Jurkat, Clone E6-1 (cell line): ENCODE data around the gene CSTPP1.
"Not testable (repeated sequence)": the region's sequence is repeated elsewhere in the genome, so short reads cannot be mapped to it uniquely, and the experiment has no call there.

Experiments
- DNase-seq: peaks from one replicate; pipeline ENCODE4 v3.0.0-alpha.2; 2011; ENCODE audit warnings: low read depth, low spot score
- H3K4me3 ChIP-seq: 2 replicates; pipeline ENCODE4 v1.5.1; 2011; ENCODE audit warnings: mild to moderate bottlenecking, low read length, control low read depth, moderate library complexity

Gene CSTPP1

GRCh38 chr11:46948378-46949131 is 12.0 kb downstream of the CSTPP1 start:
- H3K4me3 ChIP-seq, result no peak overlapping the region
- no peak for DNase-seq

DNA sequence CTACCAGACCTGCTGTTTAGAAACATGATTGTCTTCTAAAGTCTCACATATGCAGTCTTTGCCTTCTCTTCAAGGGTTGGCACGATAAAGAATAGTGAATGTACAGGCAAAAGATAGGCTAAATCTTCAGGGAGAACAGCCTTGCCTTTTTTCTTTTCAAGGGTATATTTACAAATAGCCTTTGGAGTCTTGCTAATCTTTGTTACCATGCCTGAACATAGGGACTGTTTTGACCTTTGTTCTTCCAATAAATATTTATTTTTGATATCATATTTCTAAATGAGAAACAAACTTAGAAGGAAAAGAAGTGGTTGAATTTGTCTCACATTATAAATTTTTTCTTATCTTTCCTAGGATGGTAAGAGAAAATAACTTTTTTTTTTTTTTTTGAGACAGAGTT is 12.7 kb downstream of the CSTPP1 start:
- no peak for DNase-seq
- H3K4me3 ChIP-seq, result no peak overlapping the region

- DNase-seq, result no peak
- H3K4me3 ChIP-seq, result no peak overlapping the region
Measured at GRCh38 chr11:46951864-46952263, 15.3 kb downstream of the CSTPP1 start.

- no peak for DNase-seq
Measured at GRCh38 chr11:46952553-46952952, 16.0 kb downstream of the CSTPP1 start.

GRCh38 chr11:46953093-46953492 is 16.5 kb downstream of the CSTPP1 start:
- no peak overlapping the region for H3K4me3 ChIP-seq
- DNase-seq, result no peak

More at GRCh38 chr11:46952553-46952952, 16.0 kb downstream of the CSTPP1 start:
- H3K4me3 ChIP-seq, result no peak overlapping the region

GRCh38 chr11:46958777-46959176 is 22.2 kb downstream of the CSTPP1 start:
- H3K4me3 ChIP-seq, result no peak overlapping the region

DNA sequence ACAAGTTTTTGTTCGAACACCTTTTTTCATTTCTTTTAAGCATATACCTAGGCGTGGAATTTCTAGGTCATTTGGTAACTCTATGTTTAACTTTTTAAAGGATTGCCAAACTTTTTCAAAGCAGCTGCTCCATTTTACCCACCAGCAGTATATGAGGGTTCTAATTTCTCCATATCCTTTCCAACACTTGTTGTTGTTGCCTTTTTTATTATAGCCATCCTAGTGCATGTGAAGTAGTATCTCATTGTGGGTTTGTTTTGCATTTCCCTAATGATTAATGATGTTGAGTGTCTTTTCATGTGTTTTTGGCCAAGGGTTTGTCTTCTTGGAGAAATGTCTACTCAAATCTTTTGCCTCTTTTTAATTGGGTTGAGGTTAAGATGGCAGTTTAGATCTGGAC is 24.5 kb downstream of the CSTPP1 start:
- DNase-seq, result no peak
- H3K4me3 ChIP-seq, result no peak overlapping the region

More at GRCh38 chr11:46958777-46959176, 22.2 kb downstream of the CSTPP1 start:
- no peak for DNase-seq

DNA sequence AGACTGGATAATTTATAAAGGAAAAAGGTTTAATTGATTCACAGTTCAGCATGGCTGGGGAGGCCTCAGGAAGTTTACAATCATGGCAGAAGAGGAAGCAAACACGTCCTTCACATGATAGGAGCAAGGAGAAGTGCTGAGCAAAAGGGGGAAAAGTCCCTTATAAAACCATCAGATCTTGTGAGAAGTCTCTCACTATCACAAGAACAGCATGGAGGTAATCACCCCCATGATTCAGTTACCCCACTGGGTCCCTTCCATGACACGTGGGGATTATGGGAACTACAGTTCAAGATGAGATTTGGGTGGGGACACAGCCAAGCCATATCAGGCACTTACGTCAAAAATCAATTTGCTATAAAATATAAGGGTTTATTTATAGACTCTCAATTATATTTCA is 25.3 kb downstream of the CSTPP1 start:
- H3K4me3 ChIP-seq, DNase-seq: not testable (repeated sequence)

DNA sequence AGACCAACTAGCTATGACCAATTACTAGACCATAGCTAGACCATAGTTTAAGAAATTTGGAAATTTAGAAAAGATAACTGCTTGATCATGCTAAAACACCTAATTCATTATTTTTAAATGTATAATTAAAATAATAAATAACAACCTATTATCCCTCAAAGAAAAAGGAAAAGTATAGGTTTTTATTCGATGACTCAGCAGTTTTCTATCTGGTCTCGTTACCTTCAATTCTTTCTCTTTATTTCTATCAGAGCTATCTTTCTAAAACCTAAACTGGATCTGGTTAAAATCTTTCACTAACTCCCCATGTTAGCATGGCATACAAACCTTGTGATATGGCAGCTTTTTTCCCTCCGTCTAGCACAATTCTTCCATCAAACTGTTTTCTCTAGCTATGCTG is 27.3 kb downstream of the CSTPP1 start:
- no peak overlapping the region for H3K4me3 ChIP-seq

DNA sequence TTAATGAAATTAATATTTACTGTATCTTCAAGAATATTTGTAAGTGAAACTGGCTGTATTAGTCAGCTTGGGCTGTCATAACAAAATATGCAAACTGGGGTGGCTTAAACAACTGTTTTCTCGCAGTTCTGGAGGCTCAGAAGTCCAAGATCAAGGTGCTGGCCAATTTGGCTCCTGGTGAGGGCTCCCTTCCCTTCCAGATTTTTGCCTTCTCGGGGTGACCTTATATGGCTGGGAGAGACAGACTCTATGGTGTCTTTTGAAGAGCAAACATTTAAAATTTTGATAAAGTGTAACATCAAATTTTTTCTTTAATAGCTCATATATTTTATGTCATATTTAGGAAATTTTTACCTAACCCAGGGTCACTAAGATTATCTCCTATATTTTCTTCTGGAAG is 30.2 kb downstream of the CSTPP1 start:
- no peak overlapping the region for H3K4me3 ChIP-seq
- no peak for DNase-seq

More for the DNA sequence above, 27.3 kb downstream of the CSTPP1 start:
- no peak for DNase-seq

GRCh38 chr11:46967962-46968361 is 31.4 kb downstream of the CSTPP1 start:
- no peak overlapping the region for H3K4me3 ChIP-seq
- no peak for DNase-seq

DNA sequence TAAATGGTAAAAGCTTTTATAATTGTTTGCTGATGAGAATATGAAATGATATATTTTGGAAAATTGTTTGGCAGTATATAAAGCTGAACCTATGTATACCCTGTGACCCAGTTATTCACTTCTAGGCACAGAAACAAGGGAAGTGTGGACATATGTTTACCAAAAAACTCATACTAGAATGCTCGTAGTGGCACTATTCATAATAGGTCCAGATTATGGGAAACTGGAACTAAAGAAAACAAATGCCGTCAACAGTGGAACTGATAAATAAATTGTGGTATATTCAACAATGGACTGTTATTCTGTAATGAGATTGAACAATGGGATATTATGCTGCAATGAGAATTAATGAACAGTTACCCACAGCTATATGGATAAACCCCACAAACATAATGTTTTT is 32.8 kb downstream of the CSTPP1 start:
- no peak overlapping the region for H3K4me3 ChIP-seq
- DNase-seq, result no peak

- no peak for DNase-seq
- H3K4me3 ChIP-seq, result no peak overlapping the region
Measured at GRCh38 chr11:46970913-46971625, 34.5 kb downstream of the CSTPP1 start.

DNA sequence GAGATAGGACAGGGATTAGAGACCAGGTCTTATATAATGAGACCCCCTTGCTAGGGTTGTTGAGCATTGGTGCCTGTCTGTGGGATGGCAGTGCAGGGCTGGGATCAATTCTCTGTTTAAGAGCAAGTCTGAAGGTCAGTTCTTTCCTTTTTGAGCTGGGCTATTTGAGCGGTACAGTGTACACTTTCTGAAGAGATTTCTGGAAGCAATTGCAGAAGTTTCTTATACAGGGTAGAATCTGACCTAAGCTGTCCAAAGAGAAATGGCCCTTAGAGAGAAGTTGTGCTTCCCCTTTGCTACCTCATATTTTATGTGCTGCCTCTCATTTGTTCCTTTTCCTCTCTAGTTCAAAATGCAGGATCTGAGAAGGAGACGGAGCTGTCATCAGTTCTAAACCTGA is 35.8 kb downstream of the CSTPP1 start:
- no peak for DNase-seq
- H3K4me3 ChIP-seq, result no peak overlapping the region

DNA sequence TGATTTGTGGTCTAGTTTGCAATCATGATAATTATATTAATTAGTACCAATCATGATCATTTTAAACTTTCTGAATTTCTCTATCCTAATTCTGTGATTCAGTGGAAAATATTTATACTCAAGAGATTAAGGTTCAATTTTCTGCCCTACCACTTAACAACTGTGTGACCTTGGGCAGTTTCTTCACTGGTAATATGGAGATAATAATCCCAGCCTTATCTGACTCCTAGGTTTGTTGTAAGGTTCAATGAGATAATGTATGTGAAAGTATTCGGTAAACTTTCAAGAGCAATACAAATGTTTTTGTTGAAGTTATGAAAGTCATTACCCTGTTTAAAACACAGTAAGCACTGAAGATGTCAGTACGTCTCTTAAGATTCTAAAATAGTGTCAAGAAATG is 36.3 kb downstream of the CSTPP1 start:
- DNase-seq, result no peak
- no peak overlapping the region for H3K4me3 ChIP-seq

DNA sequence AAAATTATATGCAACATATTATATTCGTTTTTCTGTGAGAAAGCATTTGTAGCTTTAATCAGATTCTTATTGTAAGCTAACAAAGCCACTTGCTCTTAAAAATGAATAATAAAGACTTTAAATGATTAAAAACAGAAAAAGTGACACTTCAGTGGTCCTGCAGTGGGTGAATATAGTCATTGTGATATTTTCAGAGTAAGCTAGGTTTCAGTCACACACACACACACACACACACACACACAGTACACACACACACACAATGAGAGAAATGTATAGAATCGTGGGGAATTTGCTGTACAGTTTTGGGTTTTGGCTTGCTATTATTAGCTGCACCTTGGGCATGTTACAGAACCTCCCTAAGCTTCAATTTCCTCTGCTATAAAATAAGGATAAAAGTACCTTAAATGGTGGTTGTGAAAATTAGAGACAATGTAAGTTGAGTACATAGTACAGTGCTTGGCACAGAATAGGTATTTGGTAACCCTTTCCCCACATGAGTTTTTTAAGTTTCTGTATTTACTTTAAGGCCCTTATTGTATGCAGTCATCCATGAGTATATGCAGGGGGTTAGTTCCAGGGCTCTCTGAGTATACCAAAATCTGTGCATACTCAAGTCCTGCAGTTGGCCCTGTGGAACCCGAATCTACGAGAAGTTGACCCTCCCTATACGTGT is 39.8 kb downstream of the CSTPP1 start:
- DNase-seq, result no peak
- H3K4me3 ChIP-seq, result no peak overlapping the region

- H3K4me3 ChIP-seq, result no peak overlapping the region
- no peak for DNase-seq
Measured at GRCh38 chr11:46977038-46977813, 40.7 kb downstream of the CSTPP1 start.

GRCh38 chr11:46978005-46978491 is 41.5 kb downstream of the CSTPP1 start:
- no peak for DNase-seq
- H3K4me3 ChIP-seq, result no peak overlapping the region

GRCh38 chr11:46979358-46979757 is 42.8 kb downstream of the CSTPP1 start:
- H3K4me3 ChIP-seq, result no peak overlapping the region
- no peak for DNase-seq
